Activated CD8-positive, alpha-beta T cell treated with anti-CD3 and anti-CD28 coated beads, Interleukin-2, amount 10 ng/mL, durations not matched to agents 7 days and 5 days (primary cell): ENCODE data around the gene HS3ST3B1. TPM values are rescaled to one million over a fixed set of nuclear protein-coding genes. Genes with fewer than 3 reads are reported as not detected.

ENCODE experiments used
- ATAC-seq: fragments of 150-1000 bp; cut with Tn5 transposase; one replicate; pipeline ENCODE4 v1.10.0; 2021; ENCODE audit warnings: moderate library complexity
- CTCF ChIA-PET: fragments of 350-600 bp; sonication (Branson Sonifier 250); formaldehyde crosslinking; loops from one replicate; lab custom pipeline; 2021; ENCODE audit warnings: antibody characterized with exemption; lab: Charles Lee
- POLR2A ChIA-PET: fragments of 350-600 bp; sonication (Branson Sonifier 250); formaldehyde crosslinking; loops from one replicate; lab custom pipeline; 2021; ENCODE audit warnings: antibody characterized with exemption; lab: Charles Lee
- DNase-seq: peaks from one replicate; pipeline ENCODE4 v3.0.0-alpha.2; 2020
- H3K27ac Mint-ChIP-seq: one replicate; pipeline ENCODE4 v1.8.0; 2021; ENCODE audit warnings: mild to moderate bottlenecking, mixed read lengths
- H3K27me3 Mint-ChIP-seq: one replicate; pipeline ENCODE4 v1.8.0; 2021; ENCODE audit warnings: low read depth, mixed read lengths
- H3K36me3 Mint-ChIP-seq: one replicate; pipeline ENCODE4 v1.8.0; 2021; ENCODE audit warnings: low read depth, mixed read lengths
- H3K4me1 Mint-ChIP-seq: one replicate; pipeline ENCODE4 v1.8.0; 2021; ENCODE audit warnings: low read depth, mixed read lengths
- H3K4me3 Mint-ChIP-seq: one replicate; pipeline ENCODE4 v1.8.0; 2021; ENCODE audit warnings: mild to moderate bottlenecking, mixed read lengths
- H3K9me3 Mint-ChIP-seq: one replicate; pipeline ENCODE4 v1.8.0; 2022; ENCODE audit warnings: mixed read lengths; ENCODE audit not compliant: insufficient read depth
- total RNA-seq, 2 experiments: library from RNA; stranded (reverse); gene quantifications; one replicate each; pipeline ENCODE4 v1.2.3, GENCODE V29; 2021

The HS3ST3B1 gene
- total RNA-seq, 2 experiments from 2014 or later, result 9.9 to 10.3 TPM

DNA sequence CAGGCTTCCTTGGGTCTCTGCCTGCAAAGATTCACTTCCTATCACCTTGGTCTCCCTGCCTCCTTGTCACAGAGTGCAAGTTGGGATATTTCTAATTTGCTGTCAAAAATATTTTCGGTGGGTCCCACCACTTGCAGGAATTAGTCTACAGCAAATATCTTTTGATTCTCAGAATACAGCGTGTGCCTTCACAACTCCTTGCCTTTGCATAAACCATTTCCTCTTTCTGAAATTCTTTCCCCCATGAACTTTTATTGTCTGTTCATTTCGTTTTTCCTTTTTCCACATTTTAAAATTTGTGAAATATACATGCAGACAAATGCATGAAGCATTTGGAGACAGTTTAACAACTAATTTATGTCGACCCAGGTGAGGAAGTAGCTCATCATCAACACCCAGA lies 60.0 kb downstream of the HS3ST3B1 start:
- Mint-ChIP-seq H3K36me3 (no peaks in the 10 kb centered on the region), H3K27me3 (no peaks in the 10 kb centered on the region), H3K9me3 (no peaks in the 10 kb centered on the region), H3K27ac (no peak overlapping the region), H3K4me3 (no peak overlapping the region), H3K4me1 (peaks cover 13% of the 10 kb centered on the region)
- no peak for ATAC-seq
- no peak for DNase-seq
- CTCF ChIA-PET, result no interaction called here
- POLR2A ChIA-PET, result no interaction called here

DNA sequence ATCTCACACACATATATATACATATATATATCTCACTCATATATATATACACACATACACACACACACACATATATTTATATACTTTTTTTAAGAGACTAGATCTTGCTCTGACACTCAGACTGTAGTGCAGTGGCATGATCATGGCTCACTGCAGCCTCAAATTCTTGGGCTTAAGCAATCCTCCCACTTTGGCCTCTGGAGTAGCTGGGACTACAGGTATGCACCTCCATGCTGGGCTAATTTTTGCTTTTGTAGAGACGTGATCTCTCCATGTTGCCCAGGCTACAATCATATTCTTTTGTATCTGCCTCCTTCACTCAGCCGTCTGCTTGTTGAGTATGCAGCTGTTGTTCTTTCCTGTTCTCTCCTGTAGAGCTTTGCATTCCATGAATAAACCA lies 60.6 kb downstream of the HS3ST3B1 start:
- CTCF ChIA-PET, result no interaction called here
- no peaks in the 10 kb centered on the region for H3K27me3 Mint-ChIP-seq
- no peak overlapping the region for H3K4me3 Mint-ChIP-seq
- POLR2A ChIA-PET, result no interaction called here
- H3K36me3 Mint-ChIP-seq, result no peaks in the 10 kb centered on the region
- no peak for ATAC-seq
- no peak overlapping the region for H3K27ac Mint-ChIP-seq
- no peaks in the 10 kb centered on the region for H3K9me3 Mint-ChIP-seq
- H3K4me1 Mint-ChIP-seq, result peaks cover 13% of the 10 kb centered on the region
- DNase-seq, result no peak

DNA sequence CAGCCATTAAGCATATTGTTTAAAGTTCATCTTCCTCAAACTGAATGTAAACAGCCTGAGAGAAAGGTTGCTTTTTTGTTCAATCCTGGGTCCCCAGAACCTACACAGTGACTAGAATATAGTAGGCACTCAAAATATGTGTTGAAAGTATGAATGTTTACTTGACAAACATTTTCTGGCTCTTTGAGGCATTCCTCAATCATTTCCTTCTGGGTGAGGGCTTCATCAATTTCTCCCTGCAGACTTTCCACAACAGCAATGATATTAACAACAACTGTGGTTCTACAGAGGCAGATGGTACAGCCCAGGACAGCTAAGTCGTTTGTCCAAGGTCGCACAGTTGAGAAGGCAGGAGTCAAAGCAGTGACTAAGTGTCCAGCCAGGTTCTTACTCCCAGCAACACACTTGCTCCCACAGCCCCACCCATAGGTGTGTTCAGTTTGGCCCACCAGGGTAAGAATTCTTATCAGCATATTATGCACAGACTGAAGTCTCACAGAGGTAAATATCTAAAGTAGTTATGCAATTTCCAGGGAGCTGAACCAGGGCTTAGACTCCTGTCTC lies 61.1 kb downstream of the HS3ST3B1 start:
- Mint-ChIP-seq H3K27me3 (no peaks in the 10 kb centered on the region), H3K27ac (no peak overlapping the region), H3K4me1 (peaks cover 13% of the 10 kb centered on the region), H3K9me3 (no peaks in the 10 kb centered on the region), H3K36me3 (no peaks in the 10 kb centered on the region), H3K4me3 (no peak overlapping the region)
- DNase-seq (no peak), ATAC-seq (no peak)
- CTCF ChIA-PET, result no interaction called here
- POLR2A ChIA-PET, result no interaction called here

DNA sequence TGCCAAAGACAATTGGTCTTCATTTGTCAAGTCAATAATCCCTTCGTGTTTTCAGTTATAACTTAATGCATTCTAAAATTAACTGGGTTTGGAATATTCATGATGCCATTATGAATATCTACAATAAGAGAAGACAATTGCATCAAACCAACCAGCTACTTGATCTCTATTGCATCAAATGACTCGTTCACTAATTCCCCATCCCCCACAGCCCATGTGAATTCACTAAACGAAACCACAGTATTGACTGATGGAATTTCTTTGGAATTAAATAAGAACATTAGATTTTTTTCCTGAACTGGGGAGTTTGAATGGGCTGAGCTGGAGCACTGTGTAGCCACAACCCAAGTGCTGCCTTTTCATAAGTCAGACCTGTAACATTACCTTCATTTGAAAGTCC lies 65.3 kb downstream of the HS3ST3B1 start:
- ChIA-PET CTCF (no interaction called here), POLR2A (interaction anchor here (0.8 kb wide), 1 partner anchor 40 kb away, joined by 3 read pairs; no protein-coding TSS in a partner anchor)
- no peaks in the 10 kb centered on the region for H3K9me3 Mint-ChIP-seq
- no peak for ATAC-seq
- no peaks in the 10 kb centered on the region for H3K36me3 Mint-ChIP-seq
- no peak for DNase-seq
- no peaks in the 10 kb centered on the region for H3K27me3 Mint-ChIP-seq
- H3K27ac Mint-ChIP-seq, result no peak overlapping the region
- H3K4me3 Mint-ChIP-seq, result no peak overlapping the region
- H3K4me1 Mint-ChIP-seq, result no peaks in the 10 kb centered on the region

DNA sequence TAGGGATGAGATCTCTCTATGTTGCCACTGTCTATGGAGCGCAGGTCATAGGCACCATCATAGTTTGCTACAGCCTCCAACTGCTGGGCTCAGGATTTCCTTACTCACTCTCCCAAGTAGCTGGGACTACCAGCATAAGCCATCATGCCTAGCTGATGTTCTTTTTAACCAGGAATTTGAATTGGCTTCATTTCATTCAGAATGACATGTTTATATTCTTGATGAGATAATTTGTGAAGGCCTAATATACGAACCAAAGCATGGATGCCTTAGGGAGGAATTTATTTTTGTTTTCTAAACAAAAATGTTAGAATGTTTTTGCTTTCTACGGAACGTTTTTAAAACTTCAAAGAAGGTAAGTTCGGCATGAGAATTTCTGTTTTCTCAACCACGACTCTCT lies 71.6 kb downstream of the HS3ST3B1 start:
- H3K36me3 Mint-ChIP-seq, result no peaks in the 10 kb centered on the region

DNA sequence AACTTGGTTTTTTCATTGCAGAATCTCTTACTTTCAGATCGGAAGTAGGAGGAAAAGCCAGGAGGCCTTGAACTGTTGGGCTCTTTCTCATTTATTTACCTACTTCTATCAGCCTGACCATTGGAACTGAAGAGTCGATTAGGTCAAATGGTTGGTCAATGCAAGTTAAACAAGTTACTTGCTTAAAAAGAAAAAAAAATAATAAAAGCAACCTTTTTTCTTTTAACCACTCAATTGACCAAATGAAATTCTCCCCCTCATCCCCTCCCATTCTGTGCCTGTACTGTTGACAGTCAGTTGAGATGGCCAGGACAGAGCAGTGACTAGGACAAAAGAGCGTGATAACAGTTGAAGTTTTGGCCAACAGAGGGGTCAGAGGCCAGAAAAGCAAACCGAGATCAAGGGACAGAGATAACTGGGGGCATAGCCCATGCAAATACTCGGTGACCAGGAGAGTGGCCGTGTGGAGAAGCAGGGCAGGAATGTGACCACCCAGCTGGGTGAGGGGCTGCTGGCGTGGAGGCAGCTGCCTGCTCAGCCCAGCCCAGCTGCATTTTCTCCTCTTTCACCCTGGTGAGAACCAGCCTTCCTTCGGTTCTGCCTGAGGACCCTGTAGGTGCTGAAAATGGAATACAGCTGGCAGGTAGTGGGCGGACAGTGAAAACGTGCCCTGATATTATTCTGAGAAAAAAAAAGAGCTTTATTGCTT lies 72.2 kb downstream of the HS3ST3B1 start:
- H3K36me3 Mint-ChIP-seq, result no peaks in the 10 kb centered on the region
- no peak for ATAC-seq
- no peak for DNase-seq
- H3K9me3 Mint-ChIP-seq, result no peaks in the 10 kb centered on the region
- H3K4me3 Mint-ChIP-seq, result no peak overlapping the region
- H3K27ac Mint-ChIP-seq, result no peak overlapping the region
- H3K27me3 Mint-ChIP-seq, result no peaks in the 10 kb centered on the region
- ChIA-PET CTCF (no interaction called here), POLR2A (no interaction called here)
- no peaks in the 10 kb centered on the region for H3K4me1 Mint-ChIP-seq

More for the DNA sequence above, 71.6 kb downstream of the HS3ST3B1 start:
- ChIA-PET CTCF (no interaction called here), POLR2A (no interaction called here)
- H3K27ac Mint-ChIP-seq, result no peak overlapping the region
- ATAC-seq (no peak), DNase-seq (no peak)
- H3K4me1 Mint-ChIP-seq, result no peaks in the 10 kb centered on the region
- no peaks in the 10 kb centered on the region for H3K9me3 Mint-ChIP-seq
- no peak overlapping the region for H3K4me3 Mint-ChIP-seq
- no peaks in the 10 kb centered on the region for H3K27me3 Mint-ChIP-seq

DNA sequence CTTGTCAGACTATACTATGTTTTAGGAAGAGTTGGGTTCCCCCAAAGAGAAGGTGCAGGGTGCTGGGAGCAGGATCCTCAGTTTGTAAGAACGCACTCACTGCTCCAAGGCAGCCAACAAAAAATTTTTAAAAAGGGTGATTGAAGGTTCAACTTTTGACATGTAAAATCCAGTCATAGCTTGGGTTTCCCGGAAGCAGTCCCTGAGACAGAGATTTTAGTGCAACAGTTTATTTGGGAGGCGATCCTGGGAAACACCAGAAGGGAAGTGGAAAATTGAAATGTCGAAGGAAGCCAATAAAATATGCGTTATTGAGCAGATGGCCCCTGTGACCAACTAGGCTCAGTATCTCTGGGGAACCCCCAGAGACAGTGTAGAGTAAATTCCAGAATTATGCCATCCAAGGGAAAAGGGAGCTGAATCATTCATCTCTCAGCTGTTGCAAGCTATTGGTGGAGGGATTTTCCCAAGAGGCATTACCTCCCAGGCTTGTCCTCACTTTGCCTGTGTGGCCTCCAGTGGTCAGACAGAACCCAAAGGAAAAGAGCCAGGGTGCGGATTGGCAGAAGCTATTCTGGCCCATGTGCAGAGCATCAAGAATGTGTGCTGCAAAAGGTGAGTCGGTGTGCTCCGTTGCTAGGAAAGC lies 72.9 kb downstream of the HS3ST3B1 start:
- Mint-ChIP-seq H3K4me1 (no peaks in the 10 kb centered on the region), H3K4me3 (no peak overlapping the region), H3K27ac (no peak overlapping the region), H3K9me3 (no peaks in the 10 kb centered on the region), H3K27me3 (no peaks in the 10 kb centered on the region), H3K36me3 (no peaks in the 10 kb centered on the region)
- DNase-seq (no peak), ATAC-seq (no peak)
- ChIA-PET POLR2A (interaction anchor here (0.7 kb wide), 1 partner anchor 54 kb away, joined by 3 read pairs; no protein-coding TSS in a partner anchor), CTCF (no interaction called here)

DNA sequence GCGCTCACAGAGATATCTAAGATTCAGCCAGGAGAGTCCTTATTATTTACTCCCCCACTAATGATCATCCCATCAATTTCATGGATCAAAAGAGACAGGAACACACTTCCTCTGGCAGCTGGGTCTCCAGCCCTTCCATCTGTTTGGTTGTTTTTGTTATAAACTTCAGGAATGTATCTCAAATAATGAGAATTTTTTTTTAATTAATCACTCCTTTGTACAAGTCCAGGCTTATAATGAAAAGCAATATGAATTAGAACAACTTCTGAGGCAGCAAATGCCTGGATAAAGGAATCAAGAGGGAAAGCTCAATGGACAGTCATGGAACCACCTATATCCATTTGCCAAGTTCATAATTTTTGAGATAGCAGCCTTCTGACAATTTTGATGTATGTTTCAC lies 73.4 kb downstream of the HS3ST3B1 start:
- ATAC-seq (no peak), DNase-seq (no peak)
- Mint-ChIP-seq H3K9me3 (no peaks in the 10 kb centered on the region), H3K27me3 (no peaks in the 10 kb centered on the region), H3K4me3 (no peak overlapping the region), H3K4me1 (no peaks in the 10 kb centered on the region), H3K27ac (no peak overlapping the region), H3K36me3 (no peaks in the 10 kb centered on the region)
- ChIA-PET POLR2A (interaction anchor here (0.7 kb wide), 1 partner anchor 54 kb away, joined by 3 read pairs; no protein-coding TSS in a partner anchor), CTCF (no interaction called here)

DNA sequence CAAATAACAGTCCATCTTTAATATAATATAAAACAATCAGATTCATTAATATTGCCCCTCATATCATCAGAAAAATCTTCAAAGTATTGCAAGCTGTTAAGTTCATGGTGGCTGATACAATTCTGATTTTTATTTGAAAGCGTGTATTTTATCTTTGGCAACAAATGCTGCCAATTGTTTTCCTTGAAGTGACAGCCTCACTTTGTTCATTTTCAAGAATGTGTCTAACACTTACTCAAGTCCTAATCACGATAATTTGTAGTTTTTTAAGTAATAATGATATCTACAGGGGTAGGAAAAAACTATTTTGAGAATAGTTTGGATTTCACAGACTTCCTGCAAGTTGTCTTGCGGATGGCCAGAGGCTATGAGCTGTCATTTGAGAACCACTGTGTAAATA lies 75.8 kb downstream of the HS3ST3B1 start:
- Mint-ChIP-seq H3K36me3 (no peaks in the 10 kb centered on the region), H3K4me1 (no peaks in the 10 kb centered on the region), H3K27ac (no peak overlapping the region), H3K4me3 (no peak overlapping the region), H3K27me3 (no peaks in the 10 kb centered on the region), H3K9me3 (no peaks in the 10 kb centered on the region)
- ChIA-PET CTCF (no interaction called here), POLR2A (no interaction called here)
- ATAC-seq (no peak), DNase-seq (no peak)

DNA sequence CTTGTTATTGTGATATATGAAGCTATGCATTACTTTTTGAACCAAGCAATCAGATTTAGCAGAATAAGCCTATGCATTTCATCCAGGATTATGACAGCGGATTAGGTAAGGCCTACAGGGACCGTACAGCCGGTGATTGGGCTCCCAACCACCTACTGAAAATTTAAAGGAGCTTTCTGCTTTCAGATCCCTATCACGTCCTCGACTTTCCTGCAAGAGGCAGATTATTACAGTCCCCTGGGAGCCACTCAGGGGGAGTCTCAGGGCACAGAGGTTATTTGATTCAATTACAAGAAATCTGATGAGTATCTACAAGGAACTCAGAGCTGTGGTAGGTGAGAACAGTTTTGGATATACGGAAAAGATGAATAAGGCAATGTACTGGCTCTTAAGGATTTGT lies 80.7 kb downstream of the HS3ST3B1 start:
- ChIA-PET CTCF (no interaction called here), POLR2A (no interaction called here)
- H3K4me3 Mint-ChIP-seq, result no peak overlapping the region
- no peak for ATAC-seq
- peaks cover 7% of the 10 kb centered on the region for H3K9me3 Mint-ChIP-seq
- no peak overlapping the region for H3K27ac Mint-ChIP-seq
- no peaks in the 10 kb centered on the region for H3K4me1 Mint-ChIP-seq
- H3K36me3 Mint-ChIP-seq, result no peaks in the 10 kb centered on the region
- no peaks in the 10 kb centered on the region for H3K27me3 Mint-ChIP-seq
- DNase-seq, result no peak

DNA sequence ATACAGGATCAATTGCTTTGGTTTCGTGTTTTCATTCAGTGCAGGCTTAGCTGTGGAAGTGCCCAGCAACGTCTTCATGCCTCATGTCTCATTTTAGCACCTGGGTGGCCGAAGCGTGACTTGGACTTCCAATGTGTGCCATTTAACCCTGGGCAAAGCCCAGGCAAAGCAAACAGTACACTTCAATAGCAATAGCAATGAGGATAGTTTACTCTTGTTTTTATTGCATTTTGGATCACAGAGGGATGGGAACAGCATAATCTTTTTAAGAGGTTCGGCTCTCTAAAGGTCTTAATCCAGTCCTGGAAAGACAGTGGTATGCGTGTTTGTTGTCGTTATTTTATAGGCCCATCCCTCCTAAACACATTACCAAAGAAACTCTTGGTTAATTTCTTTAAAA lies 86.2 kb downstream of the HS3ST3B1 start:
- ATAC-seq, result no peak
- peaks cover 21% of the 10 kb centered on the region for H3K9me3 Mint-ChIP-seq
- H3K27ac Mint-ChIP-seq, result no peak overlapping the region
- POLR2A ChIA-PET, result no interaction called here
- no peaks in the 10 kb centered on the region for H3K4me1 Mint-ChIP-seq
- CTCF ChIA-PET, result no interaction called here
- no peaks in the 10 kb centered on the region for H3K27me3 Mint-ChIP-seq
- DNase-seq, result no peak
- H3K4me3 Mint-ChIP-seq, result no peak overlapping the region
- peaks cover 3% of the 10 kb centered on the region for H3K36me3 Mint-ChIP-seq

DNA sequence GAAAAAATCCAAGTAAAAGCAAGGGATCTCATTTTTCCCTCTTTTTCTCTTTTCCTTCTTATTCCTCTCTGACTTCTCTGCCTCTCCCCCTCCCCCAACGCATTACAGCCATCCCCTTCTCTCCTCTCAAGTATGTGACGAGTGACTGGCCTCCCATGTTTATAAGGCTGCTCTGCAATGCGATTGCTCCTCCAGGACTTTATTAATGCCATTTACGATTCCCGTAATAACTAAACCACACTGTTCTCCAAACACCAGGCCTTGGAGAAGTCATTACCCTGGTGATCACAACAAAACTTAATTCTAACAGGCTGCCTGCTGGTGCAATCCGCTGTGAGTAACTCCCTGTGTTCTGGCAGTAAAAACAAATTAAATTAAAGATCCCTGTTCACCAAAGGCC lies 88.8 kb downstream of the HS3ST3B1 start:
- ChIA-PET POLR2A (no interaction called here), CTCF (interaction anchor here (0.5 kb wide), 1 partner anchor 602 kb away, joined by 3 read pairs; no protein-coding TSS in a partner anchor)
- Mint-ChIP-seq H3K4me3 (no peak overlapping the region), H3K9me3 (peaks cover 20% of the 10 kb centered on the region), H3K36me3 (peaks cover 3% of the 10 kb centered on the region), H3K27me3 (no peaks in the 10 kb centered on the region), H3K4me1 (no peaks in the 10 kb centered on the region), H3K27ac (no peak overlapping the region)
- DNase-seq (no peak), ATAC-seq (no peak)
